SK-N-DZ (cell line): Measurements from ENCODE around the gene SYNGAP1.
A peak's percentile ranks its signal among the peaks of the same experiment; 100 is the strongest.
"Not testable (repeated sequence)": the region's sequence is repeated elsewhere in the genome, so short reads cannot be mapped to it uniquely, and the experiment has no call there.

Experiments used
- DNase-seq: peaks from one replicate; pipeline ENCODE4 v3.0.0-alpha.2; 2015; ENCODE audit warnings: low spot score

Gene SYNGAP1

DNA sequence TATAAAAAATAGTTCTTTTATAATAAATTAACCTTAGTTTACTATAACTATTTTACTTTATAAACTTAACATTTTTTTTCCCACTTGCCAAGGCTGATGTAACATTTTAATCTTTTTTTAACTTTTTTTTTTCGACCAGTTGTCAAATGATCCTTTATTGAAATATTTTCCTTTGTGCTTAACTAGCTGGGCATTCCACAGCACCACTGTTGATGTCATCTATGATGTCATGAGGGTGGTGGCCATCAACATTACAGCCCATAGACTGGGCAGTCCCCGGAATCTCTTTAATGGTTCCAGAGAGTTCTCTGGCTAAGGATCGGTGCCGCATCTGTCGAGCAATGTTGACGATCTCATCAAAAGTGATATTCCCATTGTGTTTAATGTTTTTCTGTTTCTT lies 20.0 kb upstream of the SYNGAP1 start:
- not testable (repeated sequence) for DNase-seq

DNA sequence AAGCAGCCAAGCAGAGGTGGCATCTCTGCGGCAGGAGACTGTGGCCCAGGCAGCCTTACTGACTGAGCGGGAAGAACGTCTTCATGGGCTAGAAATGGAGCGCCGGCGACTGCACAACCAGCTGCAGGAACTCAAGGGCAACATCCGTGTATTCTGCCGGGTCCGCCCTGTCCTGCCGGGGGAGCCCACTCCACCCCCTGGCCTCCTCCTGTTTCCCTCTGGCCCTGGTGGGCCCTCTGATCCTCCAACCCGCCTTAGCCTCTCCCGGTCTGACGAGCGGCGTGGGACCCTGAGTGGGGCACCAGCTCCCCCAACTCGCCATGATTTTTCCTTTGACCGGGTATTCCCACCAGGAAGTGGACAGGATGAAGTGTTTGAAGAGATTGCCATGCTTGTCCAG lies 15.0 kb upstream of the SYNGAP1 start:
- DNase-seq: no peak

DNA sequence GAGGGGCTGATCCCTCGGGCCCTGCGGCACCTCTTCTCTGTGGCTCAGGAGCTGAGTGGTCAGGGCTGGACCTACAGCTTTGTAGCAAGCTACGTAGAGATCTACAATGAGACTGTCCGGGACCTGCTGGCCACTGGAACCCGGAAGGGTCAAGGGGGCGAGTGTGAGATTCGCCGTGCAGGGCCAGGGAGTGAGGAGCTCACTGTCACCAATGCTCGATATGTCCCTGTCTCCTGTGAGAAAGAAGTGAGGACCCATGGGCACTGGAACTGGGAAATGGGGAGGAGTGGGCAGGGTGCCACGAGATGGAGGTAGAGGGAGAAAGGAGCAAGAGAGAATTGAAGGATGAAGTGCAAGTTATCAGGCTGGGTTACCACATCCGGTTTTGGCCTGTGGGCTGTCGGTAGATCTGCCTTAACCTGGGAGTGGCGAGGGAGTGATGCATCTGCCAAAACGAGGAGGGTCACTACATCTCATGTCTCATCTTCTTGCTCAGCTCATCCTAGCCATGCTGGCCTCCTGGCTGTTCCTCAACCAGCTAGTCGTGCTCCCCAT lies 14.4 kb upstream of the SYNGAP1 start:
- no peak for DNase-seq

DNA sequence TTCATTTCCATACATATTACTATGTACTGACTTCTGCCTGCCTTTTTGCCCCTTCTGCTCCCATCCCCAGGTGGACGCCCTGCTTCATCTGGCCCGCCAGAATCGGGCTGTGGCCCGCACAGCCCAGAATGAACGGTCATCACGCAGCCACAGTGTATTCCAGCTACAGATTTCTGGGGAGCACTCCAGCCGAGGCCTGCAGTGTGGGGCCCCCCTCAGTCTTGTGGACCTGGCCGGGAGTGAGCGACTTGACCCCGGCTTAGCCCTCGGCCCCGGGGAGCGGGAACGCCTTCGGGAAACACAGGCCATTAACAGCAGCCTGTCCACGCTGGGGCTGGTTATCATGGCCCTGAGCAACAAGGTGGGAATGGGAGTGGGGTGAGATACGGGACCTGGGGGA lies 13.7 kb upstream of the SYNGAP1 start:
- no peak for DNase-seq

DNA sequence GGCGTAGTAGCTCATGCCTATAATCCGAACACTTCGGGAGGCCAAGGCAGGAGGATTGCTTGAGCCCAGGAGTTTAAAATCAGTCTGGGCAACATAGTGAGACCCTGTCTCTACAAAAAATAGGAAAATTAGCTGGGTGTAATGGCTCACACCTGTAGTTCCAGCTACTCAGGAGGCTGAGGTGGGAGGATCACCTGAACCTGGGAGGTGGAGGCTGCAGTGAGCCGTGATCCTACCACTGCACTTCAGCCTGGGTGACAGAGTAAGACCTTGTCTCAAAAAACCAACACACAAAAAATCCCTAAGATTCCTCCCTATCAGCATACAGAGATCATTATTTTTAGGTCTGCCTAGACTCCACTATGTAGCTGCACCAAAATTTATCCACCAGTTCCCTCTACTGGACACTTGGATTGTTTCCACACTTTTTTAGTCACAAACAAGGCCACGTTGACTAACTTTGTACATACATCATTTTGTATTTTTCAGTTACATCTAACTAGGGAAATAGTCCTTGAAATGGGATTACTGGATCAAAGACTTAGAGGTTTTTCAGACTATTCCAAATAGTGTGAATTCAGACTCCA lies 12.6 kb upstream of the SYNGAP1 start:
- no peak for DNase-seq

DNA sequence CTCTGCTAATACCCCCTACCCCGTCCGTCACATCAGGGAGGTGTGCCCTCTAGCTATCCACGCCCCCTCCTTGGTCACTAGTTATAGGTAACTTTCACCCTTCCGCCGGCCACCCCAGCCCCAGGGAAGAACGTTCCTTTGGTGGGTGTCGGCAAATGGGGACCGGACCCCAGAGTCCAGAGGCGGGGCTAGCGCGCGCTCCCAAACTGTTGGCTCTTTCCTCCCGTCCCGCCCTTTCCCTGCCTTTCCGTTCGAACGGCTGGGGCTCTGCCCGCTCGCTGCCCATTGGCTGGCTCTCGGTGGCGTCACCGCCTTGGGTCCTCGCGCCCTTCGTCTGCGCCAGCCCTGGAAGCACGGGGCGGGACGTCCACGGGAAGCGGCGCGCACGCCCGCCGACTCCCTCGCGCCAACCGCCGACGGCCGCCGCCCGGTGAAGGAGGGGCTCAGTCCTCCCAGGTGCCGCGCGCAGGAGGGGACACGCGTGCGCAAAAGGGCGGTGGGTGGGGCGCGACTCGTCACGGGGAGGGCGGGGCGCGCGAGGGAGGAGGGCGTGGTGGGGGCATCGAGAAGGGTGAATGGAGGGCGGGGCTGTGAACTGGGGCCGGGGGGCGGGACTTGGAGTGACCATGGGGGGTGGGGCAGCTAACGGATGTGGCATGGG lies 9.7 kb upstream of the SYNGAP1 start:
- DNase-seq: peak; percentile 96

DNA sequence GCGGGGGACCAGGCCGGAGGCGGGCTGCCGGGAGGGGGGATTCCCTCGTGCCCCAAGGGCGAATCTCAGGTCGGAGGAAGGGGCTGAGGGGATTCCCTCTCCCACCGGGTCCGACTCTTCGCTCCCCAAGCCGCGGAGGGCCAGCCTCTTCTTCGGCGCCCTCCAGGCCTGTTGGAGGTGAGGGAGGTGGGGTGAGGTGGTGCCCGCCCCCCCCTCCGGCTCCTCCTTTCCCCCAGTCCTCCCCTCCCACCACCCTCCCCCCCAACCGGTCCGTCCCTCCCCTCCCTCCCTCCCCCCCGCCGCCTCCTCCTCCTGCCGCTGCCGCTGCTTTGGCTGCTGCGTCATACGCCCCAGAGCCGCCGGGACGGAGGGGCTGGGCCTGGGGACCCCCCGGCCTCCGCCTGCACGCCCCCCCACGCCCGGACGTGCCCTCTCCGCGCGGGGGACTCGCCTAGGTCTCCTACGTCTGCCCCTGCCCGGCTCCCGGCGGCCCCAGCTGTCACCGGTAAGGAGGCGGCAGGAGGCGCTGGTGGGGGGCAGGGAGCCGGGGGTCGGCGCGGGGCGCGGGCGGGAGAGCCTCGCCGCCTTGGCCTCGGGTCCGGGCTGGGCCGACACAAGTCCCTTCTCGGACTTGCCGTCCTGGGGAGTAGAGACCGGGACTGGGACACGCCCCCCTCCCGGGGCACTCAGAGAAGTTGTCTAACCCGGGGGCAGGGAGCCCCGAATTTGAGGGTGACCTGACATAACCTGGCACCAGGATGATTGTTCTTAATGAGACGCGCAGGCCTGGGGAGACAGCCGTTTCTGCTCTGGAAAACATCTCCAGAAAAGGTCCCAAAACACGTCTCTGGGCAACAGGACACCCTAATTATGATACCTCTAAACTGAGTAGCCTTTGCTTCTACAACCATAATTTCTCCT lies 8.9 kb upstream of the SYNGAP1 start, which contains the start of gene PHF1:
PHF1 (plus strand) TSS at position 304 of the 921 bp plus-strand sequence. CDS start 1,250 bp downstream, outside the sequence.
- peak; percentile 45 for DNase-seq

DNA sequence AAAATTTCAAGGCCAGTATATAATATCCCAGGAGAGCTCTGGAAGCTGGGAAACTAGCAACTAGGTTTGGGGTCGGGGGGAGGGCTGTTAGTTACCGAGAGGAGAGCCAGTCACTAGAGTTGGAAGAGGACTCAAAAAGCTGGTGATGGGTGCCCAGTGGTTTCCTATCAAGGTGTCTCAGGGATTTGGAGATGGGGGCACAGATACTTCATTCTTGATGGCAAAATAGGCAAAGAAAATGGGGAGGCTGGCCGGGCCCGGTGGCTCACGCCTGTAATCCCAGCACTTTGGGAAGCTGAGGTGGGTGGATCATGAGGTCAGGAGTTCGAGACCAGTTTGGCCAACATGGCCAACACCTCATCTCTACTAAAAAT lies 8.2 kb upstream of the SYNGAP1 start:
- DNase-seq: no peak

DNA sequence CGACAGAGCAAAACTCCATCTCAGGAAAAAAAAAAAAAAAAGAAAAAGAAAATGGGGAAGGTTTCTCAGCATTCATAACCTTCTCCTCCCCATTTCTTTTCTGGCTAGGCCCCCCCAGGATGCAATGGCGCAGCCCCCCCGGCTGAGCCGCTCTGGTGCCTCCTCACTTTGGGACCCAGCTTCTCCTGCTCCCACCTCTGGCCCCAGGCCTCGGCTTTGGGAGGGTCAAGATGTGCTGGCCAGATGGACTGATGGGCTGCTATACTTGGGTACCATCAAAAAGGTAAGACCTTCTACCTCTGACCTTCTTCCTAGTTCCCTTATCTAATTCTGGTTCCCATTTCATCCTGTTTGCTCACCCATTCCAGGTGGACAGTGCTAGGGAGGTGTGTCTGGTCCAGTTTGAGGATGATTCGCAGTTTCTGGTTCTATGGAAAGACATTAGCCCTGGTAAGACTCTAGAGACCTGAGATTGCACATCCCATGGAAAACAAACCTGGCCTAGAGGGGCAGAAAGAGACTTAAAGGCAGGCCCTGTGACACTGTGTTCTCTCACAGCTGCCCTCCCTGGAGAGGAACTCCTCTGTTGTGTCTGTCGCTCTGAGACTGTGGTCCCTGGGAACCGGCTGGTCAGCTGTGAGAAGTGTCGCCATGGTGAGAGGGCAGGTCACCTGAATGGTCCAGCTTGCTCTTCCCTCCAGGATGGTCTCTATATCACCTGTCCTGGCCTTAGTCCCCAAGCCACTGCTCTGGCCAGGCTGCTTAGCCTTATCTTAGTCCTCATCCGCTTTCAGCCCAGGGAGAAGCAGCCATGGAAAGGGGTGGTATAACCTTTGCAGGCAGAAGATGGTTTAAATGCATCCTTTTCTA lies 7.5 kb upstream of the SYNGAP1 start:
- no peak for DNase-seq

DNA sequence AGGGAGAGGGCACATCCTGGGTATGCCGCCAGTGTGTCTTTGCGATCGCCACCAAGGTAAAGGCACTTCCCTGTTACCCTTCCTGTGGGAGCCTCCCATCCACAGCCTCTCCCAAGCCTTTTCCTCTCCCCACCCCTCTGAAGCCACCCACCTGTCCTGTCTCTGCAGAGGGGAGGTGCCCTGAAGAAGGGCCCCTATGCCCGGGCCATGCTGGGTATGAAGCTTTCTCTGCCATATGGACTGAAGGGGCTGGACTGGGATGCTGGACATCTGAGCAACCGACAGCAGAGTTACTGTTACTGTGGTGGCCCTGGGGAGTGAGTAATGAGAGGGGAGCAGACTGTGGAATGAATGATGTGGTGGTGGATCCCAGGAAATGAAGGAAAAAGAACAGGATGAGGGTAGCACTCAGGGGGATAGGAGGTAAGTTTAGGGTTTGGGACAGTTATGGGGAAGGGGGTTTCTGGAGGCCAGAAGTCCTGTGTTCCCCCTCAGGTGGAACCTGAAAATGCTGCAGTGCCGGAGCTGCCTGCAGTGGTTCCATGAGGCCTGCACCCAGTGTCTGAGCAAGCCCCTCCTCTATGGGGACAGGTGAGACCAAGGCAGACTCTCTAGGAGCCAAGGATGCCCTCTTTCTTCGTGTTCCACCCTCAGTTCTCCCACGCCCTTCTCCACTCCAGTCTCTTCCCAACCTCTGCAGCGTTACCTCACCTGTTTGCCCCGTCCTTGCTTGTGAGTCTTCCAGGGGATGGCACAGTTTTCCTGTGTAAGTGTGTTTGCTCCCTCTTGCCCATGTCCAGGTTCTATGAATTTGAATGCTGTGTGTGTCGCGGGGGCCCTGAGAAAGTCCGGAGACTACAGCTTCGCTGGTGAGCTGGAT lies 6.4 kb upstream of the SYNGAP1 start:
- DNase-seq: no peak

DNA sequence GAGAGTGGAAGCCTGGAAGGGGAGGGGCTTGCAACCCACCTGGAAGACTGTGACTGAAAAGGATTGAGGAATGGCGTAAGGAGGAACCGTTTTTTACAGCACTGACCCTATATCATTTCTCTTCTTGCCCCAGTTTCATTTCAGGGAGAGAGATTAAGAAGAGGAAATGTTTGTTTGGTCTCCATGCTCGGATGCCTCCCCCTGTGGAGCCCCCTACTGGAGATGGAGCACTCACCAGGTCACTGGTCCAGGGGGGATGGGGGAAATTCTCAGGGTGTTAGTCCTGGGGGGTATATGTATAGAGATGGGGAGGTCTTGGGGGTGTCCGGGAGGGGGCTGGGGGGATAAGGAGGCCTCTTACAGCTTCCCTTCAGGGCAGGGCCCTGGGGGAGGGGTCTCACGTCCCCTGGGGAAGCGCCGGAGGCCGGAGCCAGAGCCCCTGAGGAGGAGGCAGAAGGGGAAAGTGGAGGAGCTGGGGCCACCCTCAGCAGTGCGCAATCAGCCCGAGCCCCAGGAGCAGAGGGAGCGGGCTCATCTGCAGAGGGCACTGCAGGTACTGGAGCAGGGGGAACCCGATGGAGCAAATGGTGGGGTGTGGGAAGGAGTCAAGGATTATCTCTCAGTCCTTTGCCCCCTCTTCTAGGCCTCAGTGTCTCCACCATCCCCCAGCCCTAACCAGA lies 5.1 kb upstream of the SYNGAP1 start:
- DNase-seq: no peak

DNA sequence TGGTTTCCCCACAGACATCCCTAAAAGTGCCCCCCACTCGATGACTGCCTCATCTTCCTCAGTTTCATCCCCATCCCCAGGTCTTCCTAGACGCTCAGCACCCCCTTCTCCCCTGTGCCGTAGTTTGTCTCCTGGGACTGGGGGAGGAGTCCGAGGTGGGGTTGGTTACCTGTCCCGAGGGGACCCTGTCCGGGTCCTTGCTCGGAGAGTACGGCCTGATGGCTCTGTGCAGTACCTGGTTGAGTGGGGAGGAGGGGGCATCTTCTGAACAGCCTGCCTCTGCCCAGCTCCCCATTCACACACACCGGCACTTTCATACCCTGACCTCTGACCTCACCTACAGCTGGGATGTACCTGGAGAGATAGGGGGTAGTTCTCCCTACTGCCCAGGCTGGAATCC lies 4.0 kb upstream of the SYNGAP1 start:
- DNase-seq: no peak

DNA sequence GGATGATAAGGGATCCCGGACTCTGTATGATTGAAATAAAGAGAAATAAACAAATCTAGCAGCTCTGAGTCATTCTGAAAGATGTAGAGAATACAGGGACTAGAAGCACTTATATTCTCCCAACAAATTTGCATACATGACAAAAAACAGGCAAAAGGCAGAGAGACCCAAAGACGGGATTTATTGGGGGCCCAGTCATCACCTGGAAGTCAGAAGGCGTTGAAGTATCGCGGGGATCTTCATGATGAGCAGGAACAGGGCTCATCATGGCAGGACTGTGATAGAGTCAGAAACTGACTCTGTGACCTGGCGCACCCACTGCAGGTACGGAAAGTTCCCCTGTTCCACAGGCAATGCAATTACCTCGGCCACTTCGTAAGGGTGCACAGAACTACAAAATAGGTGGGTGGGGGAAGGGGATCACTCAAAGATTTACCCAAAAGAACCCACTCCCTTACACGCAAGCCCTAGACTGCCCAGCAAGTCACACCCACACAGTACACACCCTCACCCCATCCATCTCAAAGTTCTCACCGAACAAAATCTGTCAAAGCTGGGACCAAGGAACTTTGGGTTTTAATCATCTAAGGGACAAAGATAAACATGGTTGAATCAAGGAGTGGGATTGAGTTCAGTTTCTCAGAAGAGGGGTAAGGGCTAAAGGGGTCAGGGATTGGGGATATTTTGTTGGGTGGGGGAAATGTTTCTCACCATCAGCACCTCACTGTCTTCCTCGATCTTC lies 3.3 kb upstream of the SYNGAP1 start:
- DNase-seq: no peak

DNA sequence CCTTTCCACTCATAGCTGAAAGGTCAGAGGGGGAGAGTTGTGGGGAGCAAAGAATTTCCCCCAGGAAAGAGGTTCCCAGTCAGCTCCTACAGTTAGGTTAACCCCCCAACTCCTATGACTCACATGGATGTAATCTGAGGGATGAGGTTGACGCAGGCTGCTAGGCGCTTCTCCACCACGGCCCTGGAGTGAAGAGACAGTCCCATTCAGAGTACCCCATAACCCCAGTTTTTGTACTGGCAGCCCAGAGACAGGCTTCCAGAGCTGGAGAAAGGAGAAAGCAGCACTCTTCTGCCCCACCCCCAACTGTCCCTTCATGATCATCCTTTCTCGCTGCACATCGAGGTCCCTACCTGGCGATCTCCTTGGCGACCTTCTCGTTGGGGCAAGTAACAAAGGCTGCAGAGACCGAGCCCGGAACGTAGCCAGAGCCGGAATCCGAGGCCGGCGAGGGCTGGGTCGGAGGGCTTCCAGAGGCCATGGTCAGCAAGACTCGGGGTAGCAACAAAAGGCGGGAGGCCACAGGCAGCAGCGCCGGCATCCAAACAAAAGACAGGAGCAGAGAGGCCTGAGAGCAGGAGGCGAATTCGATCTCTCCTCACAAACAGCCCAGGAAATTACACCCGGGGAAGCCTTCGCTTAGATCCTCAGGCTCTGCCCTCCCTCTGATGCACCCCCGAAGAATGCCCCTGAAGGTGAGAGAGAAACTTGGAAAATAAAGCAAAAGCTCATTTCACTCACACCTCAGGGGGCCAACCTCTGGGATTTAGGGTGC lies 2.5 kb upstream of the SYNGAP1 start:
- DNase-seq: no peak

DNA sequence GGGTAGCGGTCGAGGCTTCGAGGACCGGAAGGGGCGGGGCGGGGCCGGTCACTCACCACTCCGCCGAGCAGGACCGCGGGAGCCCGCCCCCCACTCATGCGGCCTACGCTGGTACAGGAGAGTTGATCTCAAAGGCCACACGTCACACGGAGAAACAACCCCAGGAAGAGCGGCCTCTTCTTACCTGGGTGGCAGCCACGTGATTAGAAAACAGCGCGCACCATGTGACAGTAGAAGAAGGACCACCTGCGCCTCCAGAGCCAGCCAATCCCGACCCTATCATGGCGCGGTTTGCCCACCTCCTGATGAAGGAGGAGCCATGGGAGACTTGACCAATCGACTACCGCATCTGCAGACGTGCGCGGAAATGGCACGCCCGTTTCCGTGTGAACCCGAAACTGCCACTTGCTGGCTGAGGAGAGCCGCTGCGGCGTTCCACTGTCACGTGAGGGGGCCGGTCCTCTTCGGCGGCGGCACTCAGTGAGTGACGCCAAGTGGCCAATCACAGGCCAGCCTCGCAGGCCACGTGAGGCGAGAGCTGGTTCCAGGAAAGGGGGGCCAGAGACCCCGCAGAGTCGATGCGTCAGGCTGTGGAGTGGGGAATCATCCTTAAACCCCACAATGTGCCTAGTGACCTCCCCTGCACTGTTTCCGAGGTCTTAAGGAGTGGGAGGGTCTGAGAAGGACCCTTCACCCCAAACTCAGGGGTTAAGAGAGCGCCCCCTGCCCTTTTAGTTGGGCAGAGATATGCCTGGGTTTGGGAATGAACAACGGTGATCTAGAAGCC lies 1.8 kb upstream of the SYNGAP1 start, which contains the start of gene CUTA:
CUTA (minus strand) TSS at position 205 of the 787 bp plus-strand sequence; CDS start at position 98, 107 bp downstream.
- peak; percentile 99 for DNase-seq

DNA sequence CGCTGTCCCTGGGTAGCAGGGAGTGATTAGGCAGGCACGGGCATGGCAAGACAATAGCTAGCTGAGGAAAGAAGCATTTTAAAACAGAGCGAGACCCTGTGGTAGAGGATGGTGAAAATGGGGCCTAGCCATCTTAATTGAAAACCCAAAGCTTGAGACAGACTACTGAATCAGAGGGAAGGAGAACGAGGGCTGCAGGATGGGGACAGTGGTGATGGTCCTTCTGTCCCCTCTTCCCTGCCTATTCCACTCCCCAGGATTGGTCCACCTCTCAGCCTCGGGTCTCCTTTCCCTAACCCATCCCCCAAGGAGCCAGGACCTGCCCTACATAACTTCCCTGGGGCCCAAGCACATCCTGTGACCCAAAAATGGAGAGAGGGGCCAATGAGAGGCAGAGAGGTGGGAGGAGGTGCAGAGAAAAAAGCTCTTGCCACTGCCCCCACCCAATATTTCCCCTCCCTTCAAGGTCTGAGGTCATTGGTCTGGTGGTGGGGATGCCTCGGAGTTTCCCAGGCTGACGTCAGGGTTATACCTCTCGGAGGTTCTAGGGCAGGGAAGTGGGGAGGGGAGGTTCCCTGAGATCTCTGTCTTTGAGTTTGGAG lies 1.1 kb upstream of the SYNGAP1 start:
- no peak for DNase-seq
